Measurements from ENCODE around the gene ATE1.

DNA sequence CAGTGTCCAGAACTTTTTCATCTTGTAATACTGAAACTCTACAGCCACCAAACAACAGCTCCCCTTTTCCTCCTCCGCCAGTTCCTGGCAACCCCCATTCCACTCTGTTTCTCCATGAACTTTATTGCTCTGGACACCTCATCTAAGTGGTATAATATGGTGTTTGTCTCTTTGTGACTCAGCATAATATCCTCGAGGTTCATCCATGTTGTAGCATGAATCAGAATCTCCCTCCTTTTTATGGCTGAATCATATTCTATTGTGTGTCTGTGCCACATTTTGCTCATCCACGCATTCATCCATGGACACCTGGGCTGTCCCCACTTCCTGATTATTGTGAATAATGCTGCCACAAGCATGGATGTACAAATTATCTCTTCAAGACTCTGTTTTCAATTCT is 205.2 kb downstream of the ATE1 start:
- TF ChIP-seq, protein P1, sequence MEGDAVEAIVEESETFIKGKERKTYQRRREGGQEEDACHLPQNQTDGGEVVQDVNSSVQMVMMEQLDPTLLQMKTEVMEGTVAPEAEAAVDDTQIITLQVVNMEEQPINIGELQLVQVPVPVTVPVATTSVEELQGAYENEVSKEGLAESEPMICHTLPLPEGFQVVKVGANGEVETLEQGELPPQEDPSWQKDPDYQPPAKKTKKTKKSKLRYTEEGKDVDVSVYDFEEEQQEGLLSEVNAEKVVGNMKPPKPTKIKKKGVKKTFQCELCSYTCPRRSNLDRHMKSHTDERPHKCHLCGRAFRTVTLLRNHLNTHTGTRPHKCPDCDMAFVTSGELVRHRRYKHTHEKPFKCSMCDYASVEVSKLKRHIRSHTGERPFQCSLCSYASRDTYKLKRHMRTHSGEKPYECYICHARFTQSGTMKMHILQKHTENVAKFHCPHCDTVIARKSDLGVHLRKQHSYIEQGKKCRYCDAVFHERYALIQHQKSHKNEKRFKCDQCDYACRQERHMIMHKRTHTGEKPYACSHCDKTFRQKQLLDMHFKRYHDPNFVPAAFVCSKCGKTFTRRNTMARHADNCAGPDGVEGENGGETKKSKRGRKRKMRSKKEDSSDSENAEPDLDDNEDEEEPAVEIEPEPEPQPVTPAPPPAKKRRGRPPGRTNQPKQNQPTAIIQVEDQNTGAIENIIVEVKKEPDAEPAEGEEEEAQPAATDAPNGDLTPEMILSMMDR (IDR thresholded peaks at IDR 0.05), result no peak
- no peak for TF ChIP-seq POLR2A (IDR thresholded peaks at IDR 0.05)

All from esophagus squamous epithelium (tissue), 4 donors.